GM13977 (cell line): ENCODE data around the gene VAT1L.

ENCODE experiments used
- DNase-seq: peaks from one replicate; pipeline ENCODE4 v3.0.0; 2012; ENCODE audit warnings: low spot score
- in situ Hi-C: fragments of 300-500 bp; cut with MboI; formaldehyde crosslinking; loops from one replicate; pipeline ENCODE4 v1.12.0; 2022; ENCODE audit warnings: low sequenced_read_pairs, low pct_unique_long_range_greater_than_20kb, mixed read lengths, inconsistent platforms; ENCODE audit not compliant: unreplicated experiment
- TF ChIP-seq, protein P1 (sequence below): IDR thresholded peaks from 2 replicates; pipeline ENCODE4 v1.5.1; 2012; ENCODE audit warnings: mild to moderate bottlenecking, control low read depth; ENCODE audit not compliant: insufficient read depth; ENCODE audit errors: extremely low read depth, missing control alignments

Gene VAT1L

GRCh38 chr16:77788181-77789084 is at the start of gene VAT1L:
Gene VAT1L (plus strand): TSS chr16:77788564. CDS start chr16:77788683, 119 bp downstream.
- in situ Hi-C loops, result no loop called here
- TF ChIP-seq, protein P1, sequence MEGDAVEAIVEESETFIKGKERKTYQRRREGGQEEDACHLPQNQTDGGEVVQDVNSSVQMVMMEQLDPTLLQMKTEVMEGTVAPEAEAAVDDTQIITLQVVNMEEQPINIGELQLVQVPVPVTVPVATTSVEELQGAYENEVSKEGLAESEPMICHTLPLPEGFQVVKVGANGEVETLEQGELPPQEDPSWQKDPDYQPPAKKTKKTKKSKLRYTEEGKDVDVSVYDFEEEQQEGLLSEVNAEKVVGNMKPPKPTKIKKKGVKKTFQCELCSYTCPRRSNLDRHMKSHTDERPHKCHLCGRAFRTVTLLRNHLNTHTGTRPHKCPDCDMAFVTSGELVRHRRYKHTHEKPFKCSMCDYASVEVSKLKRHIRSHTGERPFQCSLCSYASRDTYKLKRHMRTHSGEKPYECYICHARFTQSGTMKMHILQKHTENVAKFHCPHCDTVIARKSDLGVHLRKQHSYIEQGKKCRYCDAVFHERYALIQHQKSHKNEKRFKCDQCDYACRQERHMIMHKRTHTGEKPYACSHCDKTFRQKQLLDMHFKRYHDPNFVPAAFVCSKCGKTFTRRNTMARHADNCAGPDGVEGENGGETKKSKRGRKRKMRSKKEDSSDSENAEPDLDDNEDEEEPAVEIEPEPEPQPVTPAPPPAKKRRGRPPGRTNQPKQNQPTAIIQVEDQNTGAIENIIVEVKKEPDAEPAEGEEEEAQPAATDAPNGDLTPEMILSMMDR, result no peak
- peak; percentile 52 for DNase-seq

DNA sequence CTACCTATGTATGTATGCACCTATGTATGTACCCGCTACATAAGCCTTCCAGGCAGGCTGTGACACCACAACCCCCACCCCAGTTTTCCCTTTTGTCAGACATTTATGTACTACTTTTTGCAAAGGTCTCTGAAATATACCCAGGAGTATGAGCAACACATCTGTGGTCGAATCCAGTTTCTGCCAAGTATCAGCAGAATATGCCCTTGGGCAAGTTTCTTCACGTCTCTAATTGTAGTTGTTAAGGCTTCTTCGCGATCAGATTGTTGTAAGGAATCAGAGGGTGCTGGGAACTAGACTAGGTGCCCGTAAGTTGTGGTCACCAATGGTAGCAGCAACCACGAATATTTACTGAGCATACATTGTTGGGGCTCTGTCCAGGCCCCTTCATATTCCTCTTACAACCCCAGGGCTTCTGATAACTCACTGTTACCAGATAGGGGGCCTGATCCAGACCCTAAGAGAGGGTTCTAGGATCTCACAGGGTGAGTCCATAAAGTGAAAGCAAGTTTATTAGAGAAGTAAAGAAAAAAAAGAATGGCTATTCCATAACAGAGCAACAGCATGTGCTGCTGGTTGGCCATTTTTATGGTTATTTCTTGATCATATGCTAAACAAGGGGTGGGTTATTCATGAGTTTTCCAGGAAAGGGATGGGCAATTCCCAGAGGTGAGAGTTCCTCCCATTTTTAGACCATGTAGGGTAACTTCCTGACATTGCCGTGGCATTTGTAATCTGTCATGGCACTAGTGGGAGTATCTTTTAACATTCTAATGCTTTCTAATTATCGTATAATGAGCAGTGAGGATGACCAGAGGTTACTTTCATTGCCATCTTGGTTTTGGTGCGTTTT is 49.4 kb upstream of the VAT1L start:
- in situ Hi-C loops, result no loop called here

GRCh38 chr16:77739559-77739892 is 48.8 kb upstream of the VAT1L start:
- TF ChIP-seq, protein P1, result no peak
- DNase-seq, result no peak
- in situ Hi-C loops, result no loop called here

More for the DNA sequence above, 49.4 kb upstream of the VAT1L start:
- DNase-seq, result no peak
- TF ChIP-seq, protein P1, result no peak

- in situ Hi-C loops, result no loop called here
- DNase-seq, result no peak
- TF ChIP-seq, protein P1, result no peak
Measured at GRCh38 chr16:77744141-77744540, 44.2 kb upstream of the VAT1L start.

DNA sequence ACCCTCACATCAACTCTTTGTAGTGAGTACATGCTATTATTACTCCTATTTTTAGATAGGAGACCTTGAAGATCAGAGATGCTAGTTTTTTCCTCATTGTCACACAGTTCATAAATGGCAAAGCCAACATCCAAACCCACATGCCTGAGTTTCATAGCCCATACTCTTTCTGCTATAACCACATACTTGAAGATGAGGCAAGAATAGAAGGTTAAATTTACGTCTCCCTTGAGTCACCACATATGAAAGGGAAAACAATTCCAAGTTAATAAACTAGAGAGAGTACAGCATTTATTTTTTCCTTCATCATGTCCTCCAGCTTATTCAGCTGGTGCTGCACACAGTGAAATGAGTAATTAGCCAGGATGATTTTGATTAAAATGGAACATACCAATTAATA is 42.4 kb upstream of the VAT1L start:
- in situ Hi-C loops, result no loop called here
- DNase-seq, result no peak
- TF ChIP-seq, protein P1, result no peak

GRCh38 chr16:77748421-77749005 is 39.9 kb upstream of the VAT1L start:
- in situ Hi-C loops, result no loop called here
- TF ChIP-seq, protein P1, result no peak
- no peak for DNase-seq
